Endothelial cell of umbilical vein (primary cell): ENCODE measurements around the gene CACNG4. TPM values are rescaled to one million over a fixed set of nuclear protein-coding genes. Genes with fewer than 3 reads are reported as not detected.

Experiments
- BruUV-seq: library from RNA; stranded (reverse); fragments of 400-500 nt; replicated peaks from 2 replicates; lab custom pipeline; 2021; lab: Mats Ljungman, UMichigan
- CTCF ChIA-PET: fragments of 300-600, 350-600 bp; sonication (Branson Sonifier 250); formaldehyde crosslinking; loops from one replicate; lab custom pipeline; 2021; ENCODE audit warnings: antibody characterized with exemption, inconsistent platforms; lab: Charles Lee
- POLR2A ChIA-PET: fragments of 300-600, 350-600 bp; sonication (Branson Sonifier 250); formaldehyde crosslinking; loops from one replicate; lab custom pipeline; 2021; ENCODE audit warnings: antibody characterized with exemption, inconsistent platforms; lab: Charles Lee
- DNase-seq: peaks from one replicate; pipeline ENCODE4 v3.0.0-alpha.2; 2011; ENCODE audit warnings: low read depth, low spot score
- FAIRE-seq: peaks from 2 replicates; lab custom pipeline; 2011; peaks lifted over from hg19 to GRCh38; lab: Jason Lieb, UNC
- H2AFZ ChIP-seq: 2 replicates; pipeline ENCODE4 v1.6.0; 2012; ENCODE audit warnings: low read depth, low read length, control low read depth, inconsistent platforms
- H3K27ac ChIP-seq: 2 replicates; pipeline ENCODE4 v1.5.1; 2011; ENCODE audit warnings: low read depth, mild to moderate bottlenecking, control low read depth, low read length, moderate library complexity; ENCODE audit not compliant: insufficient read depth
- H3K27me3 ChIP-seq, 2 experiments: 2 replicates each; pipeline versions ENCODE4 v1.6.0 to v1.6.1; 2011; ENCODE audit warnings: low read length in 2 of 2, mixed read lengths in 1 of 2; ENCODE audit not compliant: control insufficient read depth in 2 of 2, insufficient read depth in 2 of 2
- H3K36me3 ChIP-seq, 2 experiments: 2 replicates in 1 of 2; 3 replicates in 1 of 2; pipeline ENCODE4 v1.5.1; 2011; ENCODE audit warnings: low read length in 2 of 2, mild to moderate bottlenecking in 1 of 2, moderate library complexity in 1 of 2; ENCODE audit not compliant: control insufficient read depth in 2 of 2, insufficient read depth in 2 of 2; ENCODE audit errors: extremely low read depth in 1 of 2
- H3K4me1 ChIP-seq: 3 replicates; pipeline ENCODE4 v1.5.1; 2011; ENCODE audit warnings: mild to moderate bottlenecking, low read length; ENCODE audit not compliant: control insufficient read depth, insufficient read depth; ENCODE audit errors: extremely low read depth
- H3K4me2 ChIP-seq: 2 replicates; pipeline ENCODE4 v1.6.1; 2011; ENCODE audit warnings: low read length, control low read depth, mixed read lengths; ENCODE audit not compliant: insufficient read depth
- H3K4me3 ChIP-seq, 3 experiments: fragments of 200-600 bp in 1 of 3; sonication (generic), shearing (Covaris generic) in 1 of 3; replicated peaks in 1 of 3; 2 replicates each; pipeline ENCODE4 v1.5.1; 2011 to 2016; ENCODE audit warnings: control low read depth in 3 of 3, low read length in 3 of 3, mild to moderate bottlenecking in 2 of 3, inconsistent platforms in 1 of 3, low read depth in 1 of 3, moderate library complexity in 1 of 3; ENCODE audit not compliant: insufficient read depth in 1 of 3
- H3K79me2 ChIP-seq: 2 replicates; pipeline ENCODE4 v1.6.0; 2012; ENCODE audit warnings: low read length, inconsistent platforms; ENCODE audit not compliant: control insufficient read depth, insufficient read depth
- H3K9ac ChIP-seq: replicated peaks from 2 replicates; pipeline ENCODE3; 2011; ENCODE audit warnings: low read length, control low read depth; ENCODE audit not compliant: insufficient read depth; ENCODE audit errors: extremely low read depth
- H3K9me1 ChIP-seq: replicated peaks from 3 replicates; pipeline ENCODE4 v1.6.0; 2011; ENCODE audit warnings: mild to moderate bottlenecking, low read length; ENCODE audit not compliant: control insufficient read depth, insufficient read depth; ENCODE audit errors: extremely low read depth
- H3K9me3 ChIP-seq: replicated peaks from 2 replicates; pipeline ENCODE4 v1.5.1; 2012; ENCODE audit warnings: low read length, inconsistent platforms; ENCODE audit not compliant: control insufficient read depth, insufficient read depth
- H4K20me1 ChIP-seq: replicated peaks from 2 replicates; pipeline ENCODE3; 2011; ENCODE audit warnings: mild to moderate bottlenecking, low read length; ENCODE audit not compliant: control insufficient read depth, insufficient read depth; ENCODE audit errors: extremely low read depth
- CTCF ChIP-seq, 2 donors: IDR thresholded peaks; 1 replicate in 1 of 2; 2 replicates in 1 of 2; pipeline ENCODE4 v1.5.1; 2011; ENCODE audit warnings: low read length in 2 of 2, mild to moderate bottlenecking in 2 of 2, moderate library complexity in 2 of 2, control low read depth in 1 of 2, inconsistent platforms in 1 of 2, low read depth in 1 of 2; ENCODE audit not compliant: insufficient read depth in 1 of 2; ENCODE audit errors: extremely low read depth in 1 of 2
- EZH2 ChIP-seq: IDR thresholded peaks from 2 replicates; pipeline ENCODE4 v1.6.1; 2012; ENCODE audit warnings: borderline replicate concordance, low read depth, mild to moderate bottlenecking, moderate library complexity, low read length, inconsistent platforms; ENCODE audit not compliant: severe bottlenecking
- FOS ChIP-seq: IDR thresholded peaks from 2 replicates; pipeline ENCODE4 v1.6.1; 2011; ENCODE audit warnings: mild to moderate bottlenecking, low read length, moderate library complexity, borderline replicate concordance; ENCODE audit not compliant: insufficient read depth
- GATA2 ChIP-seq: IDR thresholded peaks from 2 replicates; pipeline ENCODE4 v1.7.0; 2011; ENCODE audit warnings: low read depth, mild to moderate bottlenecking, moderate library complexity, mixed read lengths, low read length; ENCODE audit not compliant: insufficient read length, insufficient read depth
- JUN ChIP-seq: IDR thresholded peaks from 2 replicates; pipeline ENCODE4 v1.6.1; 2011; ENCODE audit warnings: borderline replicate concordance, low read depth; ENCODE audit not compliant: insufficient read length, insufficient read depth
- MYC ChIP-seq: IDR thresholded peaks from one replicate; pipeline ENCODE4 v1.6.1; 2011; ENCODE audit warnings: mild to moderate bottlenecking, low read depth, low read length
- POLR2A ChIP-seq: IDR thresholded peaks from 2 replicates; pipeline ENCODE4 v1.6.1; 2012; ENCODE audit warnings: low read depth, mild to moderate bottlenecking, control low read depth, low read length
- POLR2AphosphoS5 ChIP-seq: IDR thresholded peaks from 2 replicates; pipeline ENCODE4 v1.6.1; 2012; ENCODE audit warnings: low read depth, mild to moderate bottlenecking, control low read depth, low read length, moderate library complexity; ENCODE audit not compliant: insufficient read depth
- dilution Hi-C: fragments of 300-500 bp; cut with MboI; formaldehyde crosslinking; loops from one replicate; pipeline ENCODE4 v1.15.0; 2019; ENCODE audit warnings: low sequenced_read_pairs; ENCODE audit not compliant: extremely low pct_ligation_motif_present
- intact Hi-C: fragments of 100-400 bp; cut with micrococcal nuclease; formaldehyde crosslinking; loops from one replicate; pipeline ENCODE4 v1.10.0; 2022
- polyA plus RNA-seq, 4 experiments: library from polyadenylated mRNA; depleted of rRNA in 3 of 4; stranded (reverse) in 3 of 4; unstranded in 1 of 4; fragments of >200 nt; gene quantifications; 2 replicates each; pipeline versions ENCODE4 v1.2.1 to v1.2.3, GENCODE V29; 2011 to 2012; ENCODE audit warnings: missing spikeins in 1 of 4
- total RNA-seq: library from RNA; stranded (reverse); gene quantifications from 2 replicates; pipeline ENCODE4 v1.2.3, GENCODE V29; 2021
- TF ChIP-seq, protein P1 (sequence below): IDR thresholded peaks from 2 replicates; pipeline ENCODE4 v1.6.1; 2011; ENCODE audit not compliant: insufficient read depth, insufficient read length

CACNG4 gene
- total and polyA plus RNA-seq, 2 donors (not counting 3 experiments of a cell fraction or from before 2014, with no cell fraction given), result not detected

GRCh38 chr17:66955821-66956220, 8.7 kb upstream of the CACNG4 start:
- FAIRE-seq, result no peak

DNA sequence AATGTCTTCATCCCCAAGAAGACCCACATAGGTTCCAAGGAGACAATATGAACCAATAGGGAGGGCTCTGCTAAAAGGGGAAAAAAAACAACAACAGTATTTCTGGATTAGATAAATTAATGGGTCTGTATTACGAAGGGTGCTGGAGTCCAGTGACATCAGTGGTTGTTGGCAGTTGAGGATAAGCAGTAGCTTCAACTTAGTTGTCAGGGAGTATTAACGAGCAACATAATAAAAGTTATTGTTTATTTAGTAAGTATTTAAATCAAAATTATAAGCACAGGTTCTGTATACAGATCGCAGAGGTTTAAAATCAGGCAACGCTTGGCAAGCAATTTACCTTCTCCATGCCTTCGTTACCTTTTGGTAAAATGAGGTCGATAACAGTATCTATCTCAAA, 7.6 kb upstream of the CACNG4 start:
- H3K36me3 ChIP-seq, result no peaks in the 10 kb centered on the region
- dilution Hi-C loops (no loop called here), intact Hi-C loops (no loop called here)
- peaks cover 4 to 5% of the 10 kb centered on the region in 2 experiments for H3K27me3 ChIP-seq
- H3K27ac ChIP-seq, result no peak overlapping the region
- no peak overlapping the region for H3K9ac ChIP-seq
- no peaks in the 10 kb centered on the region for H4K20me1 ChIP-seq
- TF ChIP-seq GATA2 (no peak), CTCF (IDR thresholded peaks at IDR 0.05; ENCODE audit: extremely low read depth in 1 of 2, insufficient read depth in 1 of 2, low read depth in 1 of 2, low read length in 2 of 2) (no peak), EZH2 (no peak), POLR2AphosphoS5 (no peak), FOS (no peak), MYC (no peak), POLR2A (no peak), JUN (no peak)
- TF ChIP-seq, protein P1, sequence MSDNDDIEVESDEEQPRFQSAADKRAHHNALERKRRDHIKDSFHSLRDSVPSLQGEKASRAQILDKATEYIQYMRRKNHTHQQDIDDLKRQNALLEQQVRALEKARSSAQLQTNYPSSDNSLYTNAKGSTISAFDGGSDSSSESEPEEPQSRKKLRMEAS, result no peak
- no peaks in the 10 kb centered on the region for H3K9me3 ChIP-seq
- CTCF ChIA-PET, result interaction anchor here (1.2 kb wide), 1 partner anchor 10 kb away, joined by 5 read pairs; no protein-coding TSS in a partner anchor
- no peak overlapping the region for H2AFZ ChIP-seq
- no peaks in the 10 kb centered on the region for H3K9me1 ChIP-seq
- no peak overlapping the region for H3K4me2 ChIP-seq
- DNase-seq (no peak), FAIRE-seq (no peak)
- POLR2A ChIA-PET, result no interaction called here
- no peak overlapping the region for H3K4me3 ChIP-seq
- H3K4me1 ChIP-seq, result peaks cover 4% of the 10 kb centered on the region
- no TSS peak for BruUV-seq
- H3K79me2 ChIP-seq, result no peaks in the 10 kb centered on the region

More at GRCh38 chr17:66955821-66956220, 8.7 kb upstream of the CACNG4 start:
- ChIA-PET POLR2A (no interaction called here), CTCF (no interaction called here)
- H3K27me3 ChIP-seq, result peaks cover 5% of the 10 kb centered on the region in 2 experiments
- no peaks in the 10 kb centered on the region for H3K36me3 ChIP-seq
- no peak overlapping the region for H2AFZ ChIP-seq
- no peaks in the 10 kb centered on the region for H4K20me1 ChIP-seq
- no TSS peak for BruUV-seq
- peaks cover 4% of the 10 kb centered on the region for H3K4me1 ChIP-seq
- intact Hi-C loops, result no loop called here
- no peak overlapping the region for H3K27ac ChIP-seq
- no peaks in the 10 kb centered on the region for H3K9me1 ChIP-seq
- H3K9me3 ChIP-seq, result no peaks in the 10 kb centered on the region
- H3K4me2 ChIP-seq, result no peak overlapping the region
- dilution Hi-C loops, result no loop called here
- no peak overlapping the region for H3K4me3 ChIP-seq
- DNase-seq, result no peak
- H3K9ac ChIP-seq, result no peak overlapping the region
- TF ChIP-seq FOS, result no peak
- no peak for TF ChIP-seq POLR2A
- TF ChIP-seq MYC, result no peak
- TF ChIP-seq EZH2, result no peak
- TF ChIP-seq, protein P1, result no peak
- no peak for TF ChIP-seq JUN
- TF ChIP-seq POLR2AphosphoS5, result no peak
- H3K79me2 ChIP-seq, result no peaks in the 10 kb centered on the region
